Measurements from ENCODE around the gene CTTNBP2NL.

The CTTNBP2NL gene

GRCh38 chr1:112375701-112376100, 20.3 kb upstream of the CTTNBP2NL start:
- TF ChIP-seq, protein P1, sequence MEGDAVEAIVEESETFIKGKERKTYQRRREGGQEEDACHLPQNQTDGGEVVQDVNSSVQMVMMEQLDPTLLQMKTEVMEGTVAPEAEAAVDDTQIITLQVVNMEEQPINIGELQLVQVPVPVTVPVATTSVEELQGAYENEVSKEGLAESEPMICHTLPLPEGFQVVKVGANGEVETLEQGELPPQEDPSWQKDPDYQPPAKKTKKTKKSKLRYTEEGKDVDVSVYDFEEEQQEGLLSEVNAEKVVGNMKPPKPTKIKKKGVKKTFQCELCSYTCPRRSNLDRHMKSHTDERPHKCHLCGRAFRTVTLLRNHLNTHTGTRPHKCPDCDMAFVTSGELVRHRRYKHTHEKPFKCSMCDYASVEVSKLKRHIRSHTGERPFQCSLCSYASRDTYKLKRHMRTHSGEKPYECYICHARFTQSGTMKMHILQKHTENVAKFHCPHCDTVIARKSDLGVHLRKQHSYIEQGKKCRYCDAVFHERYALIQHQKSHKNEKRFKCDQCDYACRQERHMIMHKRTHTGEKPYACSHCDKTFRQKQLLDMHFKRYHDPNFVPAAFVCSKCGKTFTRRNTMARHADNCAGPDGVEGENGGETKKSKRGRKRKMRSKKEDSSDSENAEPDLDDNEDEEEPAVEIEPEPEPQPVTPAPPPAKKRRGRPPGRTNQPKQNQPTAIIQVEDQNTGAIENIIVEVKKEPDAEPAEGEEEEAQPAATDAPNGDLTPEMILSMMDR (conservative IDR thresholded peaks at IDR 0.05): no peak

GRCh38 chr1:112380356-112380755, 15.7 kb upstream of the CTTNBP2NL start:
- TF ChIP-seq, protein P1 (conservative IDR thresholded peaks at IDR 0.05): no peak
- H3K27ac ChIP-seq: no peak overlapping the region

More at GRCh38 chr1:112375701-112376100, 20.3 kb upstream of the CTTNBP2NL start:
- no peak overlapping the region for H3K27ac ChIP-seq

GRCh38 chr1:112381324-112382076, 14.5 kb upstream of the CTTNBP2NL start:
- TF ChIP-seq, protein P1 (conservative IDR thresholded peaks at IDR 0.05): no peak
- no peak overlapping the region for H3K27ac ChIP-seq

- TF ChIP-seq, protein P1 (conservative IDR thresholded peaks at IDR 0.05): no peak
- no peak overlapping the region for H3K27ac ChIP-seq
These were observed 12.1 kb upstream of the CTTNBP2NL start for GRCh38 chr1:112383759-112384370.

DNA sequence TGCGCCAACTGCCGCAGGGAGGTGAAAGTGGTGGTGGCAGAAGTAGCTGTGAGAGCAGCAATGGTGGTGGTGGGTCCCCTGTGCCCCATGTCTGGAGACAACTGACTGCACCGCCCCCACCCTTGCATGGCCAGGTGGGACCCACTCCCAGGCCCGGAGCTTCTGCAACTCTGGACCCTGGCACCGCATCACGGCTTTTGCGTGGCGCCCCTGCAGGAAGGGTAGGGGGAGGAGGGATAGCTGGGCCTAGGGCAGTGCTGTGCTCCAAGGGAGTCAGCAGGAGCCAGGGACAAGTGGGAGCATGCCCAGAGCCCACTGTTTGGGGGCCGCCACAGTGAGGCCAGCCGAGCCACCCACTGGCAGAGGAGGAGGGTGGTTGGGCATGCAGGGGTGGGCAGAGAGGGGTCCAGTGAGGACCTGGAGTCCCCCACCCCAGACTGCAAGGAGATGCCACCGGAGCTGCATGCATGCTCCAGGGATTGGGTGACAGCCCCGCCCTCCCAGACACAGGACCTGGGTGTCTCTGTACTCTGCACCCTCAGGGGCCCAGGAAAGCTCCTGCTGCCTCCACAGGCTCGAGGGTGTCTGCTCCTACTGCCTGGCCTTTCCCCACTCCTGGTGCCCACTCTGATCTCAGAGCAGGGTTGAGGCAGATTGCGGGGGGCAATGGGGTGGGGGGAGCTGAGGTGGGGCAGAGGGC, 9.8 kb upstream of the CTTNBP2NL start:
- TF ChIP-seq, protein P1 (conservative IDR thresholded peaks at IDR 0.05): no peak
- H3K27ac ChIP-seq: no peak overlapping the region

- TF ChIP-seq, protein P1 (conservative IDR thresholded peaks at IDR 0.05): no peak
- H3K27ac ChIP-seq: no peak overlapping the region
These were observed 9.2 kb upstream of the CTTNBP2NL start for GRCh38 chr1:112386731-112387346.

GRCh38 chr1:112387807-112388206, 8.2 kb upstream of the CTTNBP2NL start:
- no peak overlapping the region for H3K27ac ChIP-seq
- TF ChIP-seq, protein P1 (conservative IDR thresholded peaks at IDR 0.05): no peak

Measured in VCaP (cell line).